Measurements from ENCODE around the gene BRD7.

DNA sequence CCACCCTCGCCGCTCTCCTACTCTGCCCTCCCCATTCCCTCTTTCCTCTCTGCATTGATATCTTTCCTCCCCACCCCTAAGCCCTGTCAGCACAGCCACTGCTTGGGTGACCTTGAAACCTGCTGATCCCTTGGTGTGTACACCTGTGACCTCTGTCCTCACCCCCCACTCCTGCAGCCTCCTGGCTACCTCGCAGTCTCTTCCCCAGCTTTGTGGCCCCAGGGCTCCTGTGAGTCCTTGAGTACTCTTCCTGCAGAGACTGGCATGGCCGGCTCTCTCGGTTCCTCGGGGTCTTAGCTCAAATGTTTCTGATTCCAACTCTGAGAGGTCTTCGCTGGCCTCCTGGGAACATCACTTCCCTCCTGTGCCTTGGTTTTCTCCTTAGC is 70.7 kb downstream of the BRD7 start:
- TF ChIP-seq CTCF (IDR thresholded peaks at IDR 0.05) (no peak), POLR2A (IDR thresholded peaks at IDR 0.05) (no peak)

All from heart left ventricle (tissue), 13 donors.